GM19099 (cell line): ENCODE measurements around the gene KANSL3.

Experiments
- POLR2A ChIP-seq: IDR thresholded peaks from 3 replicates; pipeline ENCODE4 v1.6.1; 2011; ENCODE audit warnings: low read depth; ENCODE audit not compliant: insufficient read length; ENCODE audit errors: extremely low read depth

The KANSL3 gene

GRCh38 chr2:96626553-96626942, 11.6 kb downstream of the KANSL3 start:
- TF ChIP-seq POLR2A = no peak

GRCh38 chr2:96625571-96626552, 12.2 kb downstream of the KANSL3 start:
- TF ChIP-seq POLR2A = no peak

- no peak for TF ChIP-seq POLR2A
Observed at GRCh38 chr2:96623116-96623515, 15.0 kb downstream of the KANSL3 start.

- no peak for TF ChIP-seq POLR2A
Observed at GRCh38 chr2:96622544-96622943, 15.6 kb downstream of the KANSL3 start.

- TF ChIP-seq POLR2A = no peak
Observed at GRCh38 chr2:96618596-96619283, 19.4 kb downstream of the KANSL3 start.

GRCh38 chr2:96617012-96617411, 21.1 kb downstream of the KANSL3 start:
- no peak for TF ChIP-seq POLR2A

GRCh38 chr2:96616535-96616934, 21.6 kb downstream of the KANSL3 start:
- TF ChIP-seq POLR2A = no peak

- TF ChIP-seq POLR2A = no peak
Observed at GRCh38 chr2:96616128-96616527, 22.0 kb downstream of the KANSL3 start.

- no peak for TF ChIP-seq POLR2A
Observed at GRCh38 chr2:96608469-96609455, 29.4 kb downstream of the KANSL3 start.

- no peak for TF ChIP-seq POLR2A
Observed at GRCh38 chr2:96604104-96604503, 34.0 kb downstream of the KANSL3 start.

GRCh38 chr2:96602330-96602823, 35.7 kb downstream of the KANSL3 start:
- no peak for TF ChIP-seq POLR2A

- no peak for TF ChIP-seq POLR2A
Observed at GRCh38 chr2:96601382-96602292, 36.5 kb downstream of the KANSL3 start.

- TF ChIP-seq POLR2A = no peak
Observed at GRCh38 chr2:96599941-96600340, 38.2 kb downstream of the KANSL3 start.

- TF ChIP-seq POLR2A = no peak
Observed at GRCh38 chr2:96596596-96596995, 41.5 kb downstream of the KANSL3 start.

GRCh38 chr2:96594691-96595152, 43.4 kb downstream of the KANSL3 start:
- no peak for TF ChIP-seq POLR2A
